ENCODE measurements around the gene XRCC1.

XRCC1 gene

GRCh38 chr19:43594710-43595604 lies 19.6 kb upstream of the XRCC1 start (continued):
- TF ChIP-seq CTCF (tag by site-specific recombination; IDR thresholded peaks at IDR 0.05) (peak; percentile 94), ZBTB20 (tag by site-specific recombination; IDR thresholded peaks at IDR 0.05) (peak; percentile 73), ZNF670 (tag by site-specific recombination; IDR thresholded peaks at IDR 0.05; ENCODE audit: low read depth) (no peak), ZBTB6 (tag by site-specific recombination; IDR thresholded peaks at IDR 0.05) (peak; percentile 6; the same call in 1 of the 2 replicates), ZNF654 (tag by site-specific recombination; IDR thresholded peaks at IDR 0.05; ENCODE audit: low read depth) (peak; percentile 57), SETDB1 (IDR thresholded peaks at IDR 0.05; ENCODE audit: insufficient read length, low read length) (no peak), ZNF169 (tag by site-specific recombination; IDR thresholded peaks at IDR 0.05) (0 out of 2 replicates have a peak, but pooled peaks have one; percentile 61), PBX3 (CRISPR knock-in tag; IDR thresholded peaks at IDR 0.05) (peak; percentile 65; the same call in 1 of the 2 replicates), ZBTB1 (tag by site-specific recombination; IDR thresholded peaks at IDR 0.05) (no peak), ZSCAN18 (tag by site-specific recombination; IDR thresholded peaks at IDR 0.05) (no peak), ZNF629 (tag by site-specific recombination; IDR thresholded peaks at IDR 0.05) (no peak), ZNF202 (tag by site-specific recombination; IDR thresholded peaks at IDR 0.05; ENCODE audit: borderline replicate concordance) (no peak), ZNF776 (tag by site-specific recombination; IDR thresholded peaks at IDR 0.05; ENCODE audit: borderline replicate concordance) (no peak)
- TF ChIP-seq, protein P1, sequence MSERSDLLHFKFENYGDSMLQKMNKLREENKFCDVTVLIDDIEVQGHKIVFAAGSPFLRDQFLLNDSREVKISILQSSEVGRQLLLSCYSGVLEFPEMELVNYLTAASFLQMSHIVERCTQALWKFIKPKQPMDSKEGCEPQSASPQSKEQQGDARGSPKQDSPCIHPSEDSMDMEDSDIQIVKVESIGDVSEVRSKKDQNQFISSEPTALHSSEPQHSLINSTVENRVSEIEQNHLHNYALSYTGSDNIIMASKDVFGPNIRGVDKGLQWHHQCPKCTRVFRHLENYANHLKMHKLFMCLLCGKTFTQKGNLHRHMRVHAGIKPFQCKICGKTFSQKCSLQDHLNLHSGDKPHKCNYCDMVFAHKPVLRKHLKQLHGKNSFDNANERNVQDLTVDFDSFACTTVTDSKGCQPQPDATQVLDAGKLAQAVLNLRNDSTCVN (tag by site-specific recombination; optimal IDR thresholded peaks at IDR 0.05) = peak; percentile 17

DNA sequence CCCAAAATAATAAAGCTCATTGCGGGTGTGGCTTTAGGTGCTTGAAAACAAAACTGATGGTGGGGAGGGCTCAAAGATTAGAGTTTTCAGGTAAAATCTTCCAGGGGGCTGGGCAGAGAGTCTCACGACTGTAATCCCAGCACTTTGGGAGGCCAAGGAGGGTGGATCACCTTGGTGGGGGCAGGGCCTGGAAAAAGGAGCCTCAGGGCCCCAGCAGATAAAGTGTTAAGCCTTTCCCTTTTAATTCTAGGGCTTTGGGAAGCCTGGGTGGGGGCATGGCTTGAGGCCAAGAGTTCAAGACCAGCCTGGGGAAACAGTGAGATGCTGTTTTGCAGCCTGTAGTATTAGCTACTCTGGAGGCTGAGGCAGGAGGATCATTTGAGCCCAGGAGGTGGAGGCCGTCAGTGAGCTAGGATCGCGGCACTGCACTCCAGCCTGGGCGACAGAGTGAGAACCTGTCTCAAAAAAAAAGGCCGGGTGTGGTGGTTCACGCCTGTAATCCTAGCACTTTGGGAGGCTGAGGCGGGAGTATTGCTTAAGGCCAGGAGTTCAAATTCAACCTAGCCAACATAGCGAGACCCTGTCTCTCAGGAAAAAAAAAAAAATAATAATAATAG lies 18.9 kb upstream of the XRCC1 start:
- ChIA-PET POLR2A (interaction anchor here (0.6 to 4.1 kb wide), 14 partner anchors 9 to 161 kb away, joined by 3 to 49 read pairs (median 4); partner anchors contain the start of genes PINLYP, SMG9, XRCC1 and ZNF428), CTCF (interaction anchor here (0.5 to 6.1 kb wide), 61 partner anchors 7 to 1927 kb away, joined by 3 to 91 read pairs (median 5); partner anchors contain the start of genes ETHE1, PLAUR, XRCC1 and ZNF224)
- Histone ChIP-seq H3K36me3 (ENCODE audit: control insufficient read depth in 2 of 2, insufficient read depth in 1 of 2, low read length in 2 of 2) (peaks cover 52 to 67% of the 10 kb centered on the region in 2 experiments), H3K9me3 (ENCODE audit: control insufficient read depth, insufficient read depth, low read depth, low read length) (no peaks in the 10 kb centered on the region), H3K4me1 (ENCODE audit: control insufficient read depth, insufficient read depth, low read length) (peaks cover 24% of the 10 kb centered on the region), H3K4me3 (ENCODE audit: low read depth, low read length) (no peak overlapping the region), H3K27ac (ENCODE audit: extremely low read depth, low read depth, low read length) (peak overlapping the region; percentile 34; the same call in 1 of the 2 replicates)
- TF ChIP-seq ZNF785 (tag by site-specific recombination; IDR thresholded peaks at IDR 0.05) (no peak), ZFP69B (tag by site-specific recombination; IDR thresholded peaks at IDR 0.05) (0 out of 2 replicates have a peak, but pooled peaks have one; percentile 62), ZNF692 (tag by site-specific recombination; IDR thresholded peaks at IDR 0.05) (peak; percentile 91), ZNF157 (tag by site-specific recombination; IDR thresholded peaks at IDR 0.05) (no peak), ZNF580 (tag by site-specific recombination; IDR thresholded peaks at IDR 0.05) (0 out of 2 replicates have a peak, but pooled peaks have one; percentile 21), ZNF10 (tag by site-specific recombination; IDR thresholded peaks at IDR 0.05) (no peak)

Data from HEK293 (cell line).